GM04504 (cell line): ENCODE measurements around the gene POFUT2.

ENCODE experiments used
- DNase-seq: peaks from one replicate; pipeline ENCODE4 v3.0.0-alpha.2; 2012; ENCODE audit warnings: low read depth

The POFUT2 gene

GRCh38 chr21:45223236-45224185, 64.2 kb downstream of the POFUT2 start:
- DNase-seq, result no peak

GRCh38 chr21:45222001-45222400, 65.7 kb downstream of the POFUT2 start:
- DNase-seq, result no peak

- no peak for DNase-seq
These were observed 66.8 kb downstream of the POFUT2 start for GRCh38 chr21:45220714-45221490.

DNA sequence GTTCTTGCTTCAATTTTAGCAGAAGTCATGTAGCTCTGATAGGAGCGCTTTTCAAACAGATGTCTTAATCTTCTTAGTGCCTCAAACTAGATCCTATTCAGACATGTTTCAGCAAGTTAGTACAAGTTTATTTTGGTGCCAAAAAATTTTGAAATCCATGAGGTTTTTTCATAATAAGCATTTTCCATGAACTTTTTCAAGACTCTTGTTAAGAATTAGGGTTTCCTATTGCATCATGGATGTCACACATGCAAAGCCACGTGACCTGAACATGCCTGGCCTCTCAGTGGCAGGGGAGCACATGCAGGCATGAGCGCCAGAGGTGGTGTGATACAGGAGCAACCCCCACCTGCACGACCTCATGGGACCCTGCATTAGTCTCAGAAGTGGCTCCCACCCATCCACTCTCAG, 67.6 kb downstream of the POFUT2 start:
- peak; percentile 12 for DNase-seq

DNA sequence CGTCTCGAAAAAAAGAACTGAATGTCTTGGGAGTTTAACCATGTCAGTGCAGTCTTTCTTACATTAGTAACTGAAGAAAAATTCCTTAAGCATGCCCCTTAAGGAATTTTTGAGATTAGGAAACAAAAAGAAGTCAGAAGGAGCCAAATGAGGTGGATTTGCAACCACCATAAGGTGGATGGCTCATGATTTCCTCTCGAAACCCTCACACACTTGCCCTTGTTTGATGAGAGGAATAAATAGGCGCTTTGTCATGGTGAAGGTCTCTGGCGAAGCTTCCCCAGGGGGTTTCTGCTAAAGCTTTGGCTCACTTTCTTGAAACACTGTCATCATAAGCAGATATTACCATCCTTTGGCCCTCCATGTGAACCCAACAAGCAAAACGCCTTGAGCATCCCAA, 68.2 kb downstream of the POFUT2 start:
- DNase-seq, result no peak

GRCh38 chr21:45217010-45217409, 70.7 kb downstream of the POFUT2 start:
- DNase-seq, result no peak

- DNase-seq, result no peak
These were observed 72.5 kb downstream of the POFUT2 start for GRCh38 chr21:45215213-45215612.
